HFFc6 (cell line): Measurements from ENCODE around the gene MYO18B. TPM values are rescaled to one million over a fixed set of nuclear protein-coding genes. Genes with fewer than 3 reads are reported as not detected.

Experiments used
- DNase-seq: peaks from one replicate; pipeline ENCODE4 v3.0.0-alpha.2; 2018
- H3K27ac Mint-ChIP-seq: 2 replicates; pipeline ENCODE4 v1.8.0; 2020; ENCODE audit warnings: mild to moderate bottlenecking, mixed read lengths
- H3K27me3 Mint-ChIP-seq: 2 replicates; pipeline ENCODE4 v1.8.0; 2021; ENCODE audit warnings: mild to moderate bottlenecking, moderate library complexity, mixed read lengths; ENCODE audit not compliant: insufficient read depth
- H3K36me3 Mint-ChIP-seq: 2 replicates; pipeline ENCODE4 v1.8.0; 2021; ENCODE audit warnings: low read depth, mixed read lengths
- H3K4me1 Mint-ChIP-seq: 2 replicates; pipeline ENCODE4 v1.8.0; 2020; ENCODE audit warnings: low read depth, mixed read lengths
- H3K4me3 Mint-ChIP-seq: 2 replicates; pipeline ENCODE4 v1.8.0; 2020; ENCODE audit warnings: mild to moderate bottlenecking, moderate library complexity, mixed read lengths
- H3K9me3 Mint-ChIP-seq: 2 replicates; pipeline ENCODE4 v1.8.0; 2020; ENCODE audit warnings: mild to moderate bottlenecking, mixed read lengths
- total RNA-seq, 6 experiments: library from RNA; stranded (reverse); fragmentation: NEBNext Ultra II Directional; extraction: Animal tissue kit (Norgen Biotek cat#: 25700); gene quantifications; 2 replicates in 1 of 6; 3 replicates in 5 of 6; pipeline ENCODE4 v1.2.3, GENCODE V29; 2021
- TF ChIP-seq, protein P1 (sequence below): fragments of 200-600 bp; sonication (generic); IDR thresholded peaks from 2 replicates; pipeline ENCODE4 v1.5.0; 2021; ENCODE audit warnings: antibody characterized with exemption, mild to moderate bottlenecking

Gene MYO18B
- total RNA-seq, 6 experiments from 2014 or later: 0.02 TPM; not detected in 5

DNA sequence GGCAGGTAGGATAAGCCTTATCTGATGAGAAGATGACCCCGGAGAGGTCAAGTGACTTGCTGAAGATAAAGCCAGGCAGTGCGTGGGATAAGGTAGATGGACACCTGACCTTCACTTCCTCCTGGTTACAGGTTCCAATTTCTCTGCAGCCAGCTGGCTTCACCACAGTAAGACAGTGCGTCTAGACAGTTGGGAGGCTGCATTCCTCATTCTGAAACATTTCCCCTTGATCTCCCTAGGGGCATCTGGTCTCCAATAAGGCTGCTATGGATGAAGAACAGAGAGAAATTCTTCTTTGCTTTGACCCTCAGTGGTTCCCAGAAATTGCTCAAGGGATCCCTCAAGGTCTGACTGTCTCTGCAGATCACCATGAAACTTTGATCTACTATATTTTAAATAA is 211.3 kb downstream of the MYO18B start:
- peaks cover 89% of the 10 kb centered on the region for H3K9me3 Mint-ChIP-seq
- H3K4me3 Mint-ChIP-seq: no peak overlapping the region
- H3K27ac Mint-ChIP-seq: no peak overlapping the region
- peaks cover 2% of the 10 kb centered on the region for H3K27me3 Mint-ChIP-seq
- peaks cover 8% of the 10 kb centered on the region; the same call in 1 of the 2 replicates for H3K36me3 Mint-ChIP-seq
- H3K4me1 Mint-ChIP-seq: no peaks in the 10 kb centered on the region
- DNase-seq: no peak
- TF ChIP-seq, protein P1, sequence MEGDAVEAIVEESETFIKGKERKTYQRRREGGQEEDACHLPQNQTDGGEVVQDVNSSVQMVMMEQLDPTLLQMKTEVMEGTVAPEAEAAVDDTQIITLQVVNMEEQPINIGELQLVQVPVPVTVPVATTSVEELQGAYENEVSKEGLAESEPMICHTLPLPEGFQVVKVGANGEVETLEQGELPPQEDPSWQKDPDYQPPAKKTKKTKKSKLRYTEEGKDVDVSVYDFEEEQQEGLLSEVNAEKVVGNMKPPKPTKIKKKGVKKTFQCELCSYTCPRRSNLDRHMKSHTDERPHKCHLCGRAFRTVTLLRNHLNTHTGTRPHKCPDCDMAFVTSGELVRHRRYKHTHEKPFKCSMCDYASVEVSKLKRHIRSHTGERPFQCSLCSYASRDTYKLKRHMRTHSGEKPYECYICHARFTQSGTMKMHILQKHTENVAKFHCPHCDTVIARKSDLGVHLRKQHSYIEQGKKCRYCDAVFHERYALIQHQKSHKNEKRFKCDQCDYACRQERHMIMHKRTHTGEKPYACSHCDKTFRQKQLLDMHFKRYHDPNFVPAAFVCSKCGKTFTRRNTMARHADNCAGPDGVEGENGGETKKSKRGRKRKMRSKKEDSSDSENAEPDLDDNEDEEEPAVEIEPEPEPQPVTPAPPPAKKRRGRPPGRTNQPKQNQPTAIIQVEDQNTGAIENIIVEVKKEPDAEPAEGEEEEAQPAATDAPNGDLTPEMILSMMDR: no peak

DNA sequence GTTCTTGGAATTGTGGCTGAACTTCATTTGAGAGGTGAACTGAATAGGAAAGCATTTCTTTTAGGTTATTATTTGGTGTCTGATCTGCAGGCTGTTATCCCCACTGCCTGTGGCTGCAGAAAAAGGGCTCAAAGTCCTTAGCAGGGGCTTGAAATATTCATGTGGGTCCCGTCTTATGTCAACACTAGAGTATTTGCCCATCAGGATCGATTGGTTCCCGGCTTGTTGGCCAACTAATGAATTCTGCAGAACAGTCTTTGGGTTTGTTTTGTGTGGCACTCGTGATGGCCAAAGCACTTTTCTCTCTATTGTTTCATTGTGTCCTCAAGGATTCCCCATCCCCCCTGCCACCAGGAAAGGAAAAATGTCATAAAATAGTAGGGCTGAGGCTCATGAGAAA is 211.9 kb downstream of the MYO18B start:
- TF ChIP-seq, protein P1: no peak
- Mint-ChIP-seq H3K27me3 (peaks cover 2% of the 10 kb centered on the region), H3K4me1 (no peaks in the 10 kb centered on the region), H3K9me3 (peaks cover 85% of the 10 kb centered on the region), H3K27ac (no peak overlapping the region), H3K4me3 (no peak overlapping the region), H3K36me3 (peaks cover 8% of the 10 kb centered on the region; the same call in 1 of the 2 replicates)
- DNase-seq: no peak

DNA sequence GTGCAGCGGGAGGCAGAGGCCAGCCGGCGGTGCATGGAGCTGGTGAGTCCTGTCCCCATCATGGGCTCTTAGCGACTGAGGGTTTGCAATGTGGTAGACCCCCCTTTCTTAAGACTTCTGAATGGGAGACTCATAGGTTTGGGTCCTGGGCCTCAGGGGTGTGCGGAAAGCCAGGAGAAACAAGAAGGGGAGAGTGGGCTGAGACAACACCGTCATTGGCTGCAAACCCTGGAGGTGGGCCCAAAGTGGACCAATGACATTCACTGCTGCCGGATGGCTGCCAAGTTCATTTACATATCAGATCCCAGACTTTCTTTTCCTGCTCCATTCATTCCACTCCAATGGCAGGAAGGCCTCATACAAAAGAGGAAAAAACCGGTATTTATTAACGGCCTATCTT is 213.3 kb downstream of the MYO18B start:
- H3K27me3 Mint-ChIP-seq: peaks cover 2% of the 10 kb centered on the region
- no peak overlapping the region for H3K27ac Mint-ChIP-seq
- H3K4me1 Mint-ChIP-seq: no peaks in the 10 kb centered on the region
- peaks cover 8% of the 10 kb centered on the region; the same call in 1 of the 2 replicates for H3K36me3 Mint-ChIP-seq
- TF ChIP-seq, protein P1: no peak
- DNase-seq: no peak
- no peak overlapping the region for H3K4me3 Mint-ChIP-seq
- H3K9me3 Mint-ChIP-seq: peaks cover 80% of the 10 kb centered on the region

DNA sequence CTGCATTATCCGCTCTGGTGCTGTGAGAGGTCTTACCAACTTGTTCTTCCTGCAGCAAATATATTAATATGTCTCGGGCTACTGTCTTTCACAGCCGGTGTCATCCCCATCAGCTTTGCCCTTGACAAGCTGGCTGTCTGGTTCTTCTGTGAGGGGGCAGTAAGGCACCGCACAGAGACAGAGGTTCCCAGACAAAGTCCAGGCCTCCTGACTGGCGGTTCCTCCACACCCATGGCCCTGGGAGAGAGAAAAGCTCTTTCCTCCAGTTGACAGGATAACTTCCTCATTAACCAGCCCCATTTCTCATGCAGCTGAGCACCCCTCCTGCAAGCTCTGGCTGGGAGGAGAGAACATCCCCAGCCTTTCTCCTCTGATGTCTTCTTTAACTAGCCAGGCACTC is 214.8 kb downstream of the MYO18B start:
- Mint-ChIP-seq H3K27me3 (peaks cover 2% of the 10 kb centered on the region), H3K27ac (no peak overlapping the region), H3K36me3 (peaks cover 8% of the 10 kb centered on the region), H3K4me1 (no peaks in the 10 kb centered on the region), H3K4me3 (no peak overlapping the region), H3K9me3 (peaks cover 81% of the 10 kb centered on the region)
- no peak for DNase-seq
- TF ChIP-seq, protein P1: no peak

DNA sequence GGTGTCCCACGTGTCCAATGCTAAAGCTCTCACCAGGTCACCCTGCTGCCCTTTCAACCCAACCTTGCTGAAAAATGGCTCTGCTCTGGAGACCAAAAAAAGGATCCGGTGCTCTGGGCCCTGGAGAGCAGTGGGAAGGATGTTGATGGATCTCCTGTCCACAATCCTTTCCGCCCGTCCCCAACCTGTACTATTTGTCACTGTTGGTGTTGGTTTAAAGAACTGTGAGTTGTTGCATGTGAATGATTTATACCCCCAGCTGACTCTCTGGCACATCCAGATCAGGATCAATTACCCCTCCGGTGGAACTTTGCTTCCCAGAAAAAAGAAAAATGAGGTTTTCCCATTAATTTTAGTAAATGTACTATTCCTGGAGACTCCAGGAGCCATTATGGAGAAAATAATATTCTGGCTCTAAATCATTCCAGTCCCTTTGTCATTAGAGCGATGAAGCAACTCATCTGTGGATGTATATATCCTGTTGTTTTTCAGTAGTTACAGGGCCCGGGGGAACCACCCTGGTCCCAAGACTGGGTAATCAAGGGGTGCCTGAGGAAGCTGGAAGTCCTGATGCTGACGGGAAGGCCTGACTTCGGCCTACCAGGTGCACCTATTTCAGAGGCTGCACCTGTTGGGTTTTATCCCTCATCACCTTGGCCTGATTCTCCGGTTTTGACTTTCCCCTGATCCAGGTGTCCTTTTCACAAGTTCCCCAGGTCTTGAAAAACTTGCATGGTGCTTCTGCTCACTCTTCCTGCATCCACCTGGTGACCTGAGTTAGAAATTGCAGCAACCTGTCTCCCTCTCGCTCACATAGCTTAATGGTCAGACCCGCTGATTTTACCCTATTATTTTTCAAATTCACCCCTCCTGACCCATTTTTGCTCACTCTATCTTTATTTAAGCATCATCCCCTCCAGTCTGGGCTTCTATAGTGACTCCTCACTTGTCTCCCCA is 218.1 kb downstream of the MYO18B start:
- H3K4me1 Mint-ChIP-seq: no peaks in the 10 kb centered on the region
- TF ChIP-seq, protein P1: no peak
- no peak overlapping the region for H3K4me3 Mint-ChIP-seq
- H3K9me3 Mint-ChIP-seq: peaks cover 84% of the 10 kb centered on the region
- no peak overlapping the region for H3K27ac Mint-ChIP-seq
- H3K27me3 Mint-ChIP-seq: peaks cover 4% of the 10 kb centered on the region
- peaks cover 8% of the 10 kb centered on the region; the same call in 1 of the 2 replicates for H3K36me3 Mint-ChIP-seq
- DNase-seq: no peak
